Colonic mucosa (tissue), 4 donors: ENCODE data around the gene ASTN2. TPM values are rescaled to one million over a fixed set of nuclear protein-coding genes. Genes with fewer than 3 reads are reported as not detected.

ENCODE experiments used
- DNase-seq: peaks from one replicate; pipeline ENCODE4 v3.0.0-alpha.2; 2020
- H3K27ac ChIP-seq: fragments of 200-600 bp; one replicate; pipeline ENCODE4 v1.8.0; 2021
- H3K27me3 ChIP-seq: fragments of 200-600 bp; one replicate; pipeline ENCODE4 v1.8.0; 2021
- H3K36me3 ChIP-seq: fragments of 200-600 bp; one replicate; pipeline ENCODE4 v1.8.0; 2021
- H3K4me1 ChIP-seq: fragments of 200-600 bp; one replicate; pipeline ENCODE4 v1.8.0; 2021; ENCODE audit warnings: mild to moderate bottlenecking
- H3K4me3 ChIP-seq: fragments of 200-600 bp; one replicate; pipeline ENCODE4 v1.8.0; 2021
- H3K9ac ChIP-seq, 2 donors: one replicate each; pipeline ENCODE4 v1.7.0; 2013; ENCODE audit warnings: control low read depth in 2 of 2, low read depth in 2 of 2, low read length in 2 of 2
- H3K9me3 ChIP-seq: fragments of 200-600 bp; one replicate; pipeline ENCODE4 v1.8.0; 2021
- CTCF ChIP-seq: fragments of 200-600 bp; IDR thresholded peaks from one replicate; pipeline ENCODE4 v1.8.0; 2022; ENCODE audit warnings: antibody characterized with exemption, mild to moderate bottlenecking
- intact Hi-C: fragments of 100-400 bp; cut with DNase I; formaldehyde crosslinking; loops from one replicate; pipeline ENCODE4 v1.14.1; 2022
- total RNA-seq, 2 donors: library from RNA; stranded (reverse); fragmentation: NEBNext Ultra II Directional in 1 of 2; extraction: Animal tissue kit (Norgen Biotek cat#: 25700) in 1 of 2; gene quantifications; one replicate each; pipeline ENCODE4 v1.2.1, GENCODE V29; 2021
- donor health status: healthy.
- donor health status: DM: no; HTN: no; CAD: no.
- donor health status: DM: no; HTN: no; CAD: no.

Gene ASTN2
- total RNA-seq, 2 donors from 2014 or later, result 2.5 to 6.1 TPM

GRCh38 chr9:116859763-116860162 lies 555.1 kb downstream of the ASTN2 start:
- no peak overlapping the region for H3K27ac ChIP-seq
- no peak for DNase-seq
- no peaks in the 10 kb centered on the region for H3K27me3 ChIP-seq
- no peak overlapping the region for H3K9ac ChIP-seq
- no peak overlapping the region for H3K4me3 ChIP-seq
- H3K36me3 ChIP-seq, result no peaks in the 10 kb centered on the region
- H3K9me3 ChIP-seq, result no peaks in the 10 kb centered on the region
- intact Hi-C loops, result loop anchor here (5.0 to 10.0 kb wide), 2 partner anchors 122 to 1265 kb away; no protein-coding TSS in a partner anchor
- TF ChIP-seq CTCF, result no peak
- no peaks in the 10 kb centered on the region for H3K4me1 ChIP-seq

- H3K27ac ChIP-seq, result no peak overlapping the region
- intact Hi-C loops, result no loop called here
- TF ChIP-seq CTCF, result no peak
- H3K9me3 ChIP-seq, result no peaks in the 10 kb centered on the region
- no peak overlapping the region for H3K4me3 ChIP-seq
- H3K27me3 ChIP-seq, result no peaks in the 10 kb centered on the region
- no peak for DNase-seq
- no peaks in the 10 kb centered on the region for H3K4me1 ChIP-seq
- no peaks in the 10 kb centered on the region for H3K36me3 ChIP-seq
- no peak overlapping the region for H3K9ac ChIP-seq
These were observed 557.5 kb downstream of the ASTN2 start for GRCh38 chr9:116857321-116857720.

- Histone ChIP-seq H3K27ac (no peak overlapping the region), H3K4me3 (no peak overlapping the region), H3K36me3 (no peaks in the 10 kb centered on the region), H3K27me3 (no peaks in the 10 kb centered on the region), H3K9me3 (no peaks in the 10 kb centered on the region), H3K4me1 (no peaks in the 10 kb centered on the region), H3K9ac (no peak overlapping the region)
- intact Hi-C loops, result no loop called here
- no peak for DNase-seq
- TF ChIP-seq CTCF, result no peak
These were observed 558.8 kb downstream of the ASTN2 start for GRCh38 chr9:116855881-116856662.

GRCh38 chr9:116849721-116850120 lies 565.1 kb downstream of the ASTN2 start:
- Histone ChIP-seq H3K27me3 (no peaks in the 10 kb centered on the region), H3K4me1 (no peaks in the 10 kb centered on the region), H3K9me3 (no peaks in the 10 kb centered on the region), H3K27ac (no peak overlapping the region), H3K4me3 (no peak overlapping the region), H3K9ac (no peak overlapping the region), H3K36me3 (no peaks in the 10 kb centered on the region)
- intact Hi-C loops, result no loop called here
- DNase-seq, result no peak
- TF ChIP-seq CTCF, result no peak

- Histone ChIP-seq H3K4me1 (no peaks in the 10 kb centered on the region), H3K27ac (no peak overlapping the region), H3K9me3 (no peaks in the 10 kb centered on the region), H3K4me3 (no peak overlapping the region), H3K36me3 (no peaks in the 10 kb centered on the region), H3K9ac (no peak overlapping the region), H3K27me3 (no peaks in the 10 kb centered on the region)
- DNase-seq, result no peak
- no peak for TF ChIP-seq CTCF
- intact Hi-C loops, result no loop called here
These were observed 570.2 kb downstream of the ASTN2 start for GRCh38 chr9:116844621-116845020.
